Measurements from ENCODE around the gene VEPH1.

The VEPH1 gene

DNA sequence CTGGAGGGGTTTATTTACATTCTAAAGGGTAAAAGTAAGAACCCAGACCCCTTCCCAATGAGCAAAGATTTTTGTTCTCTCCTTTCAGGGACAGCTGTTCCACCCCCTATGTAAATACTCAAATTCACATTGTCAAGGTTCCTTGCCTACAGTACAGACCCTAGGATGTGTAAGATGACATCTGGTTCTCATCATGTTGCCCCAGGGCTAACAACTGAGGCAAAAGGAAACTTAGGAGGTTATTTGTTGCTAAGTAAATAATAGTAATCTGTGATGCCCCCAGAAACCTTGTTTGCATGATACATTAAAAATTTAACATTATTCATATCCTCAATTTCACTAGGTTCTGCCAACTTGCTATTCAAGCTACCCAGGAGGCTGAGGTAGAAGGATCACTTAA, 208.3 kb downstream of the VEPH1 start:
- FAIRE-seq (no peak), DNase-seq (ENCODE audit: insufficient read length, low spot score) (no peak)
- TF ChIP-seq POLR2AphosphoS5 (IDR thresholded peaks at IDR 0.05; ENCODE audit: low read depth, low read length) (no peak), SPI1 (IDR thresholded peaks at IDR 0.05; ENCODE audit: low read depth, low read length) (no peak), PAX5 (IDR thresholded peaks at IDR 0.05; ENCODE audit: insufficient read depth, low read length, severe bottlenecking) (no peak), POU2F2 (IDR thresholded peaks at IDR 0.05; ENCODE audit: low read depth, low read length) (no peak), TAF1 (IDR thresholded peaks at IDR 0.05; ENCODE audit: low read depth, low read length) (no peak), POLR2A (IDR thresholded peaks at IDR 0.05; ENCODE audit: low read depth, low read length) (no peak)

DNA sequence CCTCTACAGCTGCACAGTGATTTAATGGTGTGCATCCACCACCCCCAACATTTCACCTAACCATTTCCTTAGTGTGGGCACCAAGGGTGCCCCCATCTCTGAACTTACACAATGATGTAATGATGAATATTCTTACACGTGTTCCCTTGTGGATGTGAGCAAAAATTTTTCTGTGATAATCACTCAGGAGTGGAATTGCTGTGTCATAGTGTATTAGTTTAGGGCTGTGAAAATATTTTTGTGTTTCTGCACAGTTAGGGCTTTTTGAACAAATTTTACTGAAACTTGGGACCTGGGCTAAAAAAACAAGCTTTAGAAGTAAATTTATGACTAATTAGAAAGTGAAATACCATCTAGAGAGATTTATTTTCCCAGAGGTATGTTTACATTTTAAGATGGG, 208.7 kb downstream of the VEPH1 start:
- DNase-seq (ENCODE audit: insufficient read length, low spot score) = no peak
- TF ChIP-seq POLR2A (IDR thresholded peaks at IDR 0.05; ENCODE audit: low read depth, low read length) (no peak), SPI1 (IDR thresholded peaks at IDR 0.05; ENCODE audit: low read depth, low read length) (no peak), POU2F2 (IDR thresholded peaks at IDR 0.05; ENCODE audit: low read depth, low read length) (no peak), TAF1 (IDR thresholded peaks at IDR 0.05; ENCODE audit: low read depth, low read length) (no peak), PAX5 (IDR thresholded peaks at IDR 0.05; ENCODE audit: insufficient read depth, low read length, severe bottlenecking) (no peak), POLR2AphosphoS5 (IDR thresholded peaks at IDR 0.05; ENCODE audit: low read depth, low read length) (no peak)
- no peak for FAIRE-seq

DNA sequence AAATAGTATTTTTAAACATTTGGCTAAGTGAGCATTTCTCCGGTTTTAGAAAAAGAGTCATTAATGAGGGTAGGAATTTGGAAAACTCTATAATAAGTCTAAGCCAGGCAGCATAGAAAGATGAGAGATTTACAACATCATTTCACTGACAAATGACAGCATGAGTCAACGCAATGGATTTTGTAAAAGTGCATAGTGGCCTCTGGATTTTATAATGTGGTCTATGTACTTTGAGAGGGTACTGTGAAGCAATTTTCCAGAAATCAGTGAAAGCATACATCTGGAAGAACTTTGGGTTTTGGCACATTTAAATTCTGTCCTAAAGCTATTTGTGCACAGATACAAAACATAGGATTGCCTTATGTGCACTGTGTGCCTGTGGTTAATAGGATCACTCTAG, 212.4 kb downstream of the VEPH1 start:
- no peak for FAIRE-seq
- DNase-seq (ENCODE audit: insufficient read length, low spot score) = no peak

DNA sequence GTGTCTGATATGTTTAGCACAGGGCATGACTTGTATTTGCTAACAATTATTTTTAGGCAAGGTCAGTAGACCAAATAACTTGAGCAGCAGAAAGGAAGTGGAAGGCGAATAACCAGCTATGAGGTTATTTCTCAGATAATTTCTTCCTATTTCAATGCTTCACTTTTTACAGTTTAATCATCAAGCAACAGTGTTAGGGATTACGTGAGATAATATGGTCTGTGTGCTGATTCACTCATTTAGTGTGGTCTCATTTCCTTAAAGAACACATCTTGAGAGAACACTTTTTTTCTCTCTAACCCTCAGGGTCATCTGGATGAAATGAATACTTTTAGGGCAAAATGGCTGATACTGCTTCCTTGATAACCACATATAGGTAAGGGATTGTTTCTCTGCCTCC, 217.2 kb downstream of the VEPH1 start:
- DNase-seq (ENCODE audit: insufficient read length, low spot score) (no peak), FAIRE-seq (no peak)
- TF ChIP-seq POU2F2 (IDR thresholded peaks at IDR 0.05; ENCODE audit: low read depth, low read length) (no peak), POLR2A (IDR thresholded peaks at IDR 0.05; ENCODE audit: low read depth, low read length) (no peak), TAF1 (IDR thresholded peaks at IDR 0.05; ENCODE audit: low read depth, low read length) (no peak), PAX5 (IDR thresholded peaks at IDR 0.05; ENCODE audit: insufficient read depth, low read length, severe bottlenecking) (no peak), POLR2AphosphoS5 (IDR thresholded peaks at IDR 0.05; ENCODE audit: low read depth, low read length) (no peak), SPI1 (IDR thresholded peaks at IDR 0.05; ENCODE audit: low read depth, low read length) (no peak)

More for the DNA sequence above, 212.4 kb downstream of the VEPH1 start:
- TF ChIP-seq POLR2A (IDR thresholded peaks at IDR 0.05; ENCODE audit: low read depth, low read length) (no peak), POLR2AphosphoS5 (IDR thresholded peaks at IDR 0.05; ENCODE audit: low read depth, low read length) (no peak), TAF1 (IDR thresholded peaks at IDR 0.05; ENCODE audit: low read depth, low read length) (no peak)

DNA sequence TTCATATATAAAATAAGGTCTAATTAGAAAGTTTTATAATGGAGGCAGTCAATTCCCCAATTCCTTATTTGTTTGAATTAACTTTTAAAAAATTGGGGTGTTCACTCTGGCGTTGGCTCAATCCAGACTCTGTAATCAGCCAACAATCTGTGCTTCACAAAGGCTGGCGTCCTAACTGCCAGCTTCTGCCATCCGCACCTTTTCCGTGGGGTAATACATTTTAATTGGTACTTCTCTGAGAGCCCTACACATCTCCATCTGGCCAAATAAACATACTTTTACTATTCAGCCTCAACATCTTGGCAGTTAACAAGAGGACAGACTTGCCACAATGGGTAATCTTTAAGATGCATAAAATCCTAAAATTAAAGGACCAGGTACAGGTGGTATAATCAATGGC, 218.1 kb downstream of the VEPH1 start:
- DNase-seq (ENCODE audit: insufficient read length, low spot score) (no peak), FAIRE-seq (no peak)
- no peak for TF ChIP-seq TAF1 (IDR thresholded peaks at IDR 0.05; ENCODE audit: low read depth, low read length)
- no peak for TF ChIP-seq POLR2AphosphoS5 (IDR thresholded peaks at IDR 0.05; ENCODE audit: low read depth, low read length)
- TF ChIP-seq POU2F2 (IDR thresholded peaks at IDR 0.05; ENCODE audit: low read depth, low read length) = no peak
- TF ChIP-seq SPI1 (IDR thresholded peaks at IDR 0.05; ENCODE audit: low read depth, low read length) = no peak
- no peak for TF ChIP-seq PAX5 (IDR thresholded peaks at IDR 0.05; ENCODE audit: insufficient read depth, low read length, severe bottlenecking)
- no peak for TF ChIP-seq POLR2A (IDR thresholded peaks at IDR 0.05; ENCODE audit: low read depth, low read length)

DNA sequence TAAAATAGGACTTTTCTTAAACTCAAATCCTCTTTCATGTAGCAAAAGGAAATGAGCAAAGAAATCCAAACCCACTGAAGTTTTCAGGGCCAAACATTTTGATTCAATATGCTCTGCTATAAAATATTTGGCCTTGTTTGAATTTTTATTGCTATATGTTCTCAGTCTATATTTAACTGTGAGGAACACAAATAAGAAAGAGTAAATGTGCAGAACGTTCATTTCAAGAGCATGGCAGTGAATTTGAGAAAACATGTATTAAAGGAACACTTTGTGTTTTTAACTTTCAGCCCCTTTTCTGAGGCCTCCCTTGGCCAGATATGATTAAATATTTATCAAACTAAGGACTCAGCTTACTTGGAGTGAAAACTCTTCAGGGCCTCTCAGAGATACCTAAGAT, 218.5 kb downstream of the VEPH1 start:
- TF ChIP-seq POLR2A (IDR thresholded peaks at IDR 0.05; ENCODE audit: low read depth, low read length) = no peak
- no peak for TF ChIP-seq POLR2AphosphoS5 (IDR thresholded peaks at IDR 0.05; ENCODE audit: low read depth, low read length)
- TF ChIP-seq SPI1 (IDR thresholded peaks at IDR 0.05; ENCODE audit: low read depth, low read length) = no peak
- TF ChIP-seq POU2F2 (IDR thresholded peaks at IDR 0.05; ENCODE audit: low read depth, low read length) = no peak
- TF ChIP-seq PAX5 (IDR thresholded peaks at IDR 0.05; ENCODE audit: insufficient read depth, low read length, severe bottlenecking) = no peak
- no peak for TF ChIP-seq TAF1 (IDR thresholded peaks at IDR 0.05; ENCODE audit: low read depth, low read length)
- FAIRE-seq = no peak
- no peak for DNase-seq (ENCODE audit: insufficient read length, low spot score)

DNA sequence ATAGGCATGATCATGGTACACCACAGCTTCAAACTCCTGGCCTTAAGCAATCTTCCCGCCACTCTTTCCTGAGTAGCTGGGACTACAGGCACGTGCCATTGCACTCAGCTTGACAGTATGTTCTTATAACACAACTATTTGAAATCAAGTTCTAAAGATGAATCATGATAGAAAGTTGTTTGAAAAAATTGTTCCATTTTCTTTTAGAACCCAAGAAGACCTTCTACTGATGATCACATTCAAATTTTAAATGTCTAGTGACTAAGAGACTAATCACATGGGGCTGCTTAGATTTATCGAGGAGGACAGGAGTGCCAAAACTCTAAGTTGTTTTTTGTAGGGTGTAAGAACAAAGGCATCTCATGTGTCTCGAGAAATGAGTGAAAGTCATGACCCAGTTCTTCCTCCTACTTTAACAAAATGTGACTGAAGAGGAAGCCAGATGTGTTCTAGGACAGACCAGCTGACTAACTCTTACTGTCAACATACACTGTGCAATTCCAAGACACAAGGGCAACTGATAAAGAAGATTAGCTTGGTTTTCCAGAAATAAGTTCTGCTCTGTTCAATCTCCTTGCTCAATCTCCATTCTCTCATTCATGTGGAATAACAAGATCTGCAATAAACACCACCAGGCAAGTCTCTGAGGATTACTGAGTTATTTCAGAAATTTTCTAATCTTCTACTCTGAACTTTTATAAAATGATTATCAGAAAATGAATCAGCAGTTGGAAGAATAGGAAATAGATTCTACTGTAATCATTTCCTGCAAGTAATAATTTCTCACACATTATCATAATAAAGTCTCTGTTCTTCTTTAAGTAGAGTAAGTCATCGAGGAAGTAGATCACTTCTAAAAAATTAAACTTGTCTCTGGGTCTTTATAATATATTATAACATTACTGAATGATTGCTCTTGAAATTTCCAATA, 220.7 kb downstream of the VEPH1 start:
- DNase-seq (ENCODE audit: insufficient read length, low spot score) = no peak
- no peak for FAIRE-seq
- no peak for TF ChIP-seq POLR2A (IDR thresholded peaks at IDR 0.05; ENCODE audit: low read depth, low read length)
- no peak for TF ChIP-seq POU2F2 (IDR thresholded peaks at IDR 0.05; ENCODE audit: low read depth, low read length)
- TF ChIP-seq PAX5 (IDR thresholded peaks at IDR 0.05; ENCODE audit: insufficient read depth, low read length, severe bottlenecking) = no peak
- no peak for TF ChIP-seq TAF1 (IDR thresholded peaks at IDR 0.05; ENCODE audit: low read depth, low read length)

DNA sequence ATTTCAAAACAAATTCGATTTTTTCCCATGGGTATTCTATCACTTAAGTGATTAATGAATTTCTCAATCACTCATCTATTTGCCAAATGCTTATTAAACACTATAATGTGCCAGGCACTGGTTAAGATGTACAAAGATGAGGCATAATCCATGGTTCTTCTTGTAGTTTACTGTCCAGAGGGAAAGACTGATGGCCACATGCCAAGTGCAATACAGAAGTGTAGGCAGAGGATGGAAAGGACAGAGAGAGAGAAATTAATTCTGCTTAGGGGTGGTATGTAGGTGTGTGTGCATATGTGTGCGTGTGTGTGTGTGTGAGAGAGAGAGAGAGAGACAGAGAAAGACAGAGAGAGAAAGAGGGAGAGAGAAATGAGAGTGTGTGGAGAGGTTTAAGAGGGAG, 222.4 kb downstream of the VEPH1 start:
- no peak for TF ChIP-seq POLR2AphosphoS5 (IDR thresholded peaks at IDR 0.05; ENCODE audit: low read depth, low read length)
- TF ChIP-seq POLR2A (IDR thresholded peaks at IDR 0.05; ENCODE audit: low read depth, low read length) = no peak
- no peak for FAIRE-seq
- DNase-seq (ENCODE audit: insufficient read length, low spot score) = no peak

DNA sequence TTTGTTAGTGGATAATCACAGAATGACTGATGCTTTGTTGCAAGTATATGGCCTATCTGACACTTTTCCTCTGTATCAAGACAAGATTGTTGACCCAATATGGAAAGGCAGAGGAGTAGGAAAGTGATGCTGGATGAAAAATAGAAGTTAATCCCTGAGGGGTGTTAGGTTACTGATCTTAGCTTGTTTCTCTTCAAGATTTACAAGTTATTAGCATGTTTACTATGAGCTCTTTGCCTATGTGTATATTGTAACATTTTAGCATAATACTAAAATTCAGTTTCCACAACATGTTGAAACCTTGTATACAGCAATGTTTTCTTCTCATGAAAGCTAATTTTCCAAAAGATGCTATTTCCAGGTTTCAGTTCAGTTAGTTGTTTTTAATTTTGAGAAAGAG, 222.9 kb downstream of the VEPH1 start:
- TF ChIP-seq POLR2AphosphoS5 (IDR thresholded peaks at IDR 0.05; ENCODE audit: low read depth, low read length) = no peak
- no peak for TF ChIP-seq POLR2A (IDR thresholded peaks at IDR 0.05; ENCODE audit: low read depth, low read length)
- TF ChIP-seq PAX5 (IDR thresholded peaks at IDR 0.05; ENCODE audit: insufficient read depth, low read length, severe bottlenecking) = no peak
- no peak for TF ChIP-seq SPI1 (IDR thresholded peaks at IDR 0.05; ENCODE audit: low read depth, low read length)
- no peak for TF ChIP-seq POU2F2 (IDR thresholded peaks at IDR 0.05; ENCODE audit: low read depth, low read length)
- TF ChIP-seq TAF1 (IDR thresholded peaks at IDR 0.05; ENCODE audit: low read depth, low read length) = no peak
- no peak for FAIRE-seq
- no peak for DNase-seq (ENCODE audit: insufficient read length, low spot score)

DNA sequence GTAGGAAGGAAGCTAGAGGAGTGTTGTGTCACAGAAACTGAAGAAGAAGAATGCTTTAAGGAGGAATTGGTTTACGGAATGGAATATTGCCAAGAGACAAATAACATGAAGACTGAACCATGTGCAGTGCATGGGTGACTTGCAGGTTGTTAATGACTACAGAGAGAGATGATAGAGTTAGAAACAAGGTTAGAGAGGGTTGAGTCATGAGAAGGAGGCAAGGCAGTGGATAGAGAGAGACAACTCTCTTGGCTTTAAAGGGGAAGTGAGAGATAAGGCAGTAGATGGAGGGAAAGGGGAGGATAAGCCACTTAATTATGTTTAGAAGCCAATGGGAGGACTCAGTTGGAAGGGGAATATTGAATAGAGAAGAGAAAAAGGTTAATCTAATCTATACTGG, 224.0 kb downstream of the VEPH1 start:
- FAIRE-seq = no peak
- TF ChIP-seq TAF1 (IDR thresholded peaks at IDR 0.05; ENCODE audit: low read depth, low read length) (no peak), PAX5 (IDR thresholded peaks at IDR 0.05; ENCODE audit: insufficient read depth, low read length, severe bottlenecking) (no peak), SPI1 (IDR thresholded peaks at IDR 0.05; ENCODE audit: low read depth, low read length) (peak; percentile 41; the same call in 1 of the 2 replicates)
- no peak for DNase-seq (ENCODE audit: insufficient read length, low spot score)
